H1 (cell line): Measurements from ENCODE around the gene CAMTA1.

Source experiments
- CREB1 ChIP-seq: IDR thresholded peaks from 2 replicates; pipeline ENCODE4 v1.6.1; 2012; ENCODE audit warnings: inconsistent platforms
- NRF1 ChIP-seq: IDR thresholded peaks from 2 replicates; pipeline ENCODE4 v1.6.1; 2011; ENCODE audit warnings: mild to moderate bottlenecking, low read depth, low read length, improper control_type of control experiment
- POLR2A ChIP-seq, 2 experiments: IDR thresholded peaks; 1 replicate in 1 of 2; 2 replicates in 1 of 2; pipeline ENCODE4 v1.6.1; 2011; ENCODE audit warnings: low read depth in 2 of 2, low read length in 2 of 2, mild to moderate bottlenecking in 2 of 2; ENCODE audit errors: control extremely low read depth in 1 of 2
- SP4 ChIP-seq: IDR thresholded peaks from 2 replicates; pipeline ENCODE4 v1.6.1; 2012; ENCODE audit warnings: low read length, inconsistent platforms
- ZNF274 ChIP-seq: IDR thresholded peaks from 2 replicates; pipeline ENCODE4 v1.7.0; 2012; ENCODE audit warnings: low read length, borderline replicate concordance; ENCODE audit errors: extremely low read depth
- TF ChIP-seq, protein P1 (sequence below), 3 experiments: IDR thresholded peaks; 1 replicate in 2 of 3; 2 replicates in 1 of 3; pipeline versions ENCODE4 v1.5.1 to v1.6.1; 2011; ENCODE audit warnings: low read length in 3 of 3, mild to moderate bottlenecking in 3 of 3, inconsistent platforms in 2 of 3, low read depth in 1 of 3, moderate library complexity in 1 of 3; ENCODE audit not compliant: insufficient read depth in 1 of 3; ENCODE audit errors: control extremely low read depth in 1 of 3

DNA sequence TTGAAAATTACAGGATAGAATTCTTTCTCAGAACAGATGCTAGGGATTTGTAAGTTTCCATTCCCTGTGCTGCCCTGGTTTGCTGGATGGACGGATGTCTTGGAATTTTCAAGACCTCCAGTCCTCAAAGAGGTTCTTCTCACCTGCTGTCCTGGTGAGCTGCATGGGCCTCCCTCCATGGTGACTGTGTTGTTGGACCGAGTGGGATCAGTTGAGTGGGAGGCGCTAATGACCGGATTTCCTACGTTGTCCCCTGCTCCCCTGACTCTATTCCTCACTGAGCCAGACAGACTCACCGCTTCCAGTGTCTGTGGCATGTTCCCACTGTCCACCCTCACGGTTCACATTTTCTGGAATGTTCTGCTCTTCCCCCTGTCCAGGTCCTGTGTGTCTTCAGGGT is 229.8 kb downstream of the CAMTA1 start:
- TF ChIP-seq POLR2A (IDR thresholded peaks at IDR 0.05; ENCODE audit: control extremely low read depth in 1 of 2, low read depth in 2 of 2, low read length in 2 of 2) = no peak
- TF ChIP-seq, protein P1, sequence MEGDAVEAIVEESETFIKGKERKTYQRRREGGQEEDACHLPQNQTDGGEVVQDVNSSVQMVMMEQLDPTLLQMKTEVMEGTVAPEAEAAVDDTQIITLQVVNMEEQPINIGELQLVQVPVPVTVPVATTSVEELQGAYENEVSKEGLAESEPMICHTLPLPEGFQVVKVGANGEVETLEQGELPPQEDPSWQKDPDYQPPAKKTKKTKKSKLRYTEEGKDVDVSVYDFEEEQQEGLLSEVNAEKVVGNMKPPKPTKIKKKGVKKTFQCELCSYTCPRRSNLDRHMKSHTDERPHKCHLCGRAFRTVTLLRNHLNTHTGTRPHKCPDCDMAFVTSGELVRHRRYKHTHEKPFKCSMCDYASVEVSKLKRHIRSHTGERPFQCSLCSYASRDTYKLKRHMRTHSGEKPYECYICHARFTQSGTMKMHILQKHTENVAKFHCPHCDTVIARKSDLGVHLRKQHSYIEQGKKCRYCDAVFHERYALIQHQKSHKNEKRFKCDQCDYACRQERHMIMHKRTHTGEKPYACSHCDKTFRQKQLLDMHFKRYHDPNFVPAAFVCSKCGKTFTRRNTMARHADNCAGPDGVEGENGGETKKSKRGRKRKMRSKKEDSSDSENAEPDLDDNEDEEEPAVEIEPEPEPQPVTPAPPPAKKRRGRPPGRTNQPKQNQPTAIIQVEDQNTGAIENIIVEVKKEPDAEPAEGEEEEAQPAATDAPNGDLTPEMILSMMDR (IDR thresholded peaks at IDR 0.05; ENCODE audit: control extremely low read depth in 1 of 3, insufficient read depth in 1 of 3, low read depth in 1 of 3, low read length in 3 of 3) = no peak
- TF ChIP-seq NRF1 = no peak
- TF ChIP-seq SP4 = no peak
- no peak for TF ChIP-seq CREB1
- TF ChIP-seq ZNF274 = no peak
